Measurements from ENCODE around the gene PRKAG2. TPM values are rescaled to one million over a fixed set of nuclear protein-coding genes. Genes with fewer than 3 reads are reported as not detected.

The PRKAG2 gene
- total and polyA plus RNA-seq, 2 of the 8 experiments (the other 6 are each of a cell fraction or from before 2014, with no cell fraction given) = 7.5 to 18.1 TPM

- Histone ChIP-seq H3K18ac (ENCODE audit: extremely low read depth, low read length) (peak overlapping the region; percentile 93; the same call in 1 of the 2 replicates), H3K23ac (ENCODE audit: insufficient read length) (no peak overlapping the region), H3K4ac (replicated peaks; ENCODE audit: insufficient read length, low read depth, low read length) (no peak overlapping the region), H3K9ac (replicated peaks in 1 of 4; ENCODE audit: extremely low read depth in 1 of 4, low read depth in 3 of 4, low read length in 3 of 4) (no peak overlapping the region), H3K27me3 (replicated peaks in 1 of 4; ENCODE audit: control insufficient read depth in 3 of 4, extremely low read depth in 1 of 4, insufficient read depth in 3 of 4, low read length in 3 of 4) (no peaks in the 10 kb centered on the region; a peak in 2 of 7 replicates), H3K14ac (ENCODE audit: insufficient read length) (no peak overlapping the region), H4K5ac (ENCODE audit: insufficient read length, low read depth, low read length) (no peak overlapping the region), H2BK20ac (ENCODE audit: low read length) (peak overlapping the region; percentile 97; the same call in 1 of the 2 replicates), H3K79me2 (ENCODE audit: control insufficient read depth in 1 of 2, insufficient read depth in 2 of 2, low read length in 2 of 2) (no peaks in the 10 kb centered on the region), H2AFZ (ENCODE audit: low read length) (0 out of 2 replicates have a peak overlapping the region, but pooled peaks have one; percentile 64), H2BK15ac (ENCODE audit: low read length) (no peak overlapping the region), H3K36me3 (ENCODE audit: control insufficient read depth in 2 of 4, insufficient read depth in 4 of 4, low read length in 3 of 4) (no peaks in the 10 kb centered on the region; a peak in 1 of 8 replicates), H2BK5ac (ENCODE audit: low read depth, low read length) (peak overlapping the region; percentile 76; the same call in 1 of the 2 replicates), H4K8ac (ENCODE audit: extremely low read depth, insufficient read depth, low read length) (peak overlapping the region; percentile 54; the same call in 1 of the 2 replicates), H3K56ac (replicated peaks; ENCODE audit: insufficient read length, low read depth, low read length) (no peak overlapping the region), H3K9me3 (ENCODE audit: insufficient read depth in 2 of 2, low read depth in 1 of 2, low read length in 1 of 2) (no peaks in the 10 kb centered on the region), H2BK12ac (ENCODE audit: low read depth, low read length) (peak overlapping the region; percentile 100), H4K91ac (replicated peaks; ENCODE audit: insufficient read length, low read length) (peak overlapping the region; percentile 79), H2BK120ac (replicated peaks; ENCODE audit: low read depth, low read length) (no peak overlapping the region), H3K23me2 (ENCODE audit: low read depth, low read length) (no peaks in the 10 kb centered on the region), H3K4me2 (ENCODE audit: insufficient read depth in 1 of 2, low read depth in 2 of 2, low read length in 2 of 2) (no peak overlapping the region), H3K4me3 (ENCODE audit: extremely low read depth in 1 of 4, insufficient read depth in 2 of 4, low read depth in 3 of 4, low read length in 4 of 4) (no peak overlapping the region), H4K20me1 (replicated peaks in 1 of 2; ENCODE audit: control insufficient read depth in 1 of 2, insufficient read depth in 2 of 2, low read length in 2 of 2) (no peaks in the 10 kb centered on the region), H3K79me1 (ENCODE audit: low read depth, low read length) (no peaks in the 10 kb centered on the region), H3K4me1 (replicated peaks in 1 of 4; ENCODE audit: control insufficient read depth in 3 of 4, insufficient read depth in 4 of 4, low read length in 3 of 4) (peaks cover 2 to 10% (median 5%) of the 10 kb centered on the region in 4 experiments; a peak in 6 of 7 replicates), H3K27ac (ENCODE audit: low read depth, low read length) (no peak overlapping the region), H2AK5ac (ENCODE audit: low read depth, low read length) (no peak overlapping the region)
- FAIRE-seq (peak; percentile 86), DNase-seq (ENCODE audit: low read depth in 1 of 2, low spot score in 2 of 2) (peak; percentile 86 to 91)
- ChIA-PET CTCF (ENCODE audit: partially characterized antibody) (interaction anchor here (0.7 to 2.4 kb wide), 20 partner anchors 9 to 215 kb away, joined by 3 to 17 read pairs (median 6); no protein-coding TSS in a partner anchor), POLR2A (ENCODE audit: partially characterized antibody) (interaction anchor here (1.1 to 1.3 kb wide), 2 partner anchors 34 to 234 kb away, joined by 3 to 4 read pairs; no protein-coding TSS in a partner anchor)
- 24% methylated on average over 13 of the region's 14 CpGs; no CpG with 5 or more reads in 1 of the 2 experiments for WGBS, 2 experiments (ENCODE audit: extremely low coverage in 1 of 2, insufficient coverage in 1 of 2, insufficient read length in 1 of 2, insufficient replicate concordance in 2 of 2, low coverage in 1 of 2, low lambda C conversion rate in 2 of 2, missing lambda C conversion rate in 1 of 2)
- TF ChIP-seq YY1 (IDR thresholded peaks at IDR 0.05; ENCODE audit: low read depth, low read length) (peak; percentile 52; the same call in 1 of the 2 replicates), SP4 (IDR thresholded peaks at IDR 0.05; ENCODE audit: low read length) (0 out of 2 replicates have a peak, but pooled peaks have one; percentile 45), HDAC2 (IDR thresholded peaks at IDR 0.05; ENCODE audit: borderline replicate concordance in 1 of 2, low read depth in 2 of 2, low read length in 2 of 2) (peak in 1 of 2 experiments; percentile 67; a peak in 1 of 4 replicates), SUZ12 (IDR thresholded peaks at IDR 0.05; ENCODE audit: low read length) (no peak), RAD21 (IDR thresholded peaks at IDR 0.05 in 1 of 2, conservative IDR thresholded peaks at IDR 0.05 in 1 of 2; ENCODE audit: low read depth in 2 of 2, low read length in 2 of 2) (peak; percentile 62 to 73), CBX5 (IDR thresholded peaks at IDR 0.05; ENCODE audit: low read depth, low read length) (no peak), EP300 (IDR thresholded peaks at IDR 0.05; ENCODE audit: borderline replicate concordance in 1 of 2, low read depth in 2 of 2, low read length in 2 of 2) (peak in 1 of 2 experiments; percentile 79; a peak in 1 of 3 replicates), TCF12 (IDR thresholded peaks at IDR 0.05; ENCODE audit: low read depth, low read length) (0 out of 2 replicates have a peak, but pooled peaks have one; percentile 9), TEAD4 (IDR thresholded peaks at IDR 0.05; ENCODE audit: low read depth, low read length) (peak; percentile 98), MAFK (IDR thresholded peaks at IDR 0.05; ENCODE audit: low read depth, low read length) (no peak; the same call in 1 of the 2 replicates), TAF7 (optimal IDR thresholded peaks at IDR 0.05; ENCODE audit: borderline replicate concordance, low read depth, low read length) (peak; percentile 27), KDM1A (IDR thresholded peaks at IDR 0.05; ENCODE audit: borderline replicate concordance, low read length) (peak; percentile 16; the same call in 1 of the 2 replicates)
These were observed 122.7 kb downstream of the PRKAG2 start for GRCh38 chr7:151754142-151754590.

Measured in H1 (cell line).